ENCODE measurements around the gene DSCAML1.

DNA sequence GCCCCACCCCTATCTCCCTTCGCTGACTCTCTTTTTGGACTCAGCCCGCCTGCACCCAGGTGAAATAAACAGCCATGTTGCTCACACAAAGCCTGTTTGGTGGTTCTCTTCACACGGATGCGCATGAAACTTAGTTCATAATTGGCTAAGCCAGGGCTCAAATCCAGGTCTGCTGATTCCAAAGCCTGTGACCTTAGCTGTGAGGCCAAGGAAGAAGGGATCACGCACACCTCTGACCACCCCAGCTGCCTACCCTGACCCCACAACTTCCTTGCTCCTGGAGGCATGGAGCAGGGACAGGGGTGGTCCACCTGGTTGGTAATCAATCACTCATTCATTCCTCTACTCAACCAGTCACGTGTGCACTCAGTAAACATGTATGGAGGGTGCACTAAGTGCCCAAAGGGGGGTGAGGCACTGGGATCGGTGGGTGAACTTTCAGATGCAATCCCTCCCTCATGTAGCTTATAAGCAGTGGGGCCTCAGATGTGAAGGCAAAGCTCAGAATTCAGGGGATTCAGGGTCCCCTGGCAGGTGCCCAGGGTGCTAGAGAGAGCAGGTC lies 17.3 kb upstream of the DSCAML1 start:
- TF ChIP-seq CTCF (IDR thresholded peaks at IDR 0.05) = no peak
- TF ChIP-seq POLR2A (IDR thresholded peaks at IDR 0.05) = no peak
- TF ChIP-seq EP300 (IDR thresholded peaks at IDR 0.05) = no peak

Measured in tibial nerve (tissue), 4 donors.